Measurements from ENCODE around the gene HOGA1.

DNA sequence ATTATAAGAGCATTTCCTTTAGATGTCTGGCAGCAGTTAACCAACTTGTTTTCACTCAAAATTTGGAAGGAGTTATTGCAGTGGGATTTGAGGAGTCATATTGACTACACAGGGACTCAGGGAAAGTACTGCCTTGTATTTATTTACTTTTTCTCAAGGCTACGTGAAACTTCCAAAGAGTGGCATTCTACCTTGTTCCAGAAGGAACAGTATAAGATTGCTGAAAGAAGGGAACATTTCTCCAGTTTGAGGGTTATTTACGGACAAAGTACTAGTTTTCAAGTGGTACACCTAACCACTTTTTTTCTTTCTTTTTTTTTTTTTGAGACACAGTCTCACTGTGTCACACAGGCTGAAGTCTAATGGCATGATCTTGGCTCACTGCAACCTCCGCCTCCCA lies 44.0 kb downstream of the HOGA1 start:
- TF ChIP-seq, protein P1, sequence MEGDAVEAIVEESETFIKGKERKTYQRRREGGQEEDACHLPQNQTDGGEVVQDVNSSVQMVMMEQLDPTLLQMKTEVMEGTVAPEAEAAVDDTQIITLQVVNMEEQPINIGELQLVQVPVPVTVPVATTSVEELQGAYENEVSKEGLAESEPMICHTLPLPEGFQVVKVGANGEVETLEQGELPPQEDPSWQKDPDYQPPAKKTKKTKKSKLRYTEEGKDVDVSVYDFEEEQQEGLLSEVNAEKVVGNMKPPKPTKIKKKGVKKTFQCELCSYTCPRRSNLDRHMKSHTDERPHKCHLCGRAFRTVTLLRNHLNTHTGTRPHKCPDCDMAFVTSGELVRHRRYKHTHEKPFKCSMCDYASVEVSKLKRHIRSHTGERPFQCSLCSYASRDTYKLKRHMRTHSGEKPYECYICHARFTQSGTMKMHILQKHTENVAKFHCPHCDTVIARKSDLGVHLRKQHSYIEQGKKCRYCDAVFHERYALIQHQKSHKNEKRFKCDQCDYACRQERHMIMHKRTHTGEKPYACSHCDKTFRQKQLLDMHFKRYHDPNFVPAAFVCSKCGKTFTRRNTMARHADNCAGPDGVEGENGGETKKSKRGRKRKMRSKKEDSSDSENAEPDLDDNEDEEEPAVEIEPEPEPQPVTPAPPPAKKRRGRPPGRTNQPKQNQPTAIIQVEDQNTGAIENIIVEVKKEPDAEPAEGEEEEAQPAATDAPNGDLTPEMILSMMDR (IDR thresholded peaks at IDR 0.05; ENCODE audit: low read length) = no peak
- no peak for TF ChIP-seq EZH2 (optimal IDR thresholded peaks at IDR 0.05; ENCODE audit: low read depth, low read length)
